Subcutaneous abdominal adipose tissue (tissue), 5 donors: ENCODE measurements around the gene IDH3A.
"Not testable (repeated sequence)": the region's sequence is repeated elsewhere in the genome, so short reads cannot be mapped to it uniquely, and the experiment has no call there.

ENCODE experiments used
- H3K27ac ChIP-seq: one replicate; pipeline ENCODE4 v1.7.0; 2013; ENCODE audit warnings: low read depth, mild to moderate bottlenecking, inconsistent platforms, low read length, moderate library complexity
- H3K27me3 ChIP-seq, 5 donors: one replicate each; pipeline ENCODE4 v1.7.0; 2013; ENCODE audit warnings: low read length in 5 of 5, inconsistent platforms in 1 of 5; ENCODE audit not compliant: control insufficient read depth in 5 of 5, insufficient read depth in 4 of 5
- H3K36me3 ChIP-seq, 5 donors: one replicate each; pipeline ENCODE4 v1.7.0; 2013; ENCODE audit warnings: low read length in 5 of 5; ENCODE audit not compliant: control insufficient read depth in 5 of 5, insufficient read depth in 5 of 5
- H3K4me1 ChIP-seq, 5 donors: one replicate each; pipeline ENCODE4 v1.7.0; 2013; ENCODE audit warnings: low read length in 5 of 5, mild to moderate bottlenecking in 3 of 5, moderate library complexity in 1 of 5; ENCODE audit not compliant: control insufficient read depth in 5 of 5, insufficient read depth in 5 of 5
- H3K4me3 ChIP-seq, 5 donors: one replicate each; pipeline ENCODE4 v1.7.0; 2013; ENCODE audit warnings: low read length in 5 of 5, low read depth in 1 of 5
- H3K9ac ChIP-seq, 5 donors: one replicate each; pipeline ENCODE4 v1.7.0; 2013; ENCODE audit warnings: low read length in 5 of 5, mild to moderate bottlenecking in 4 of 5, moderate library complexity in 3 of 5
- H3K9me3 ChIP-seq, 5 donors: one replicate each; pipeline ENCODE4 v1.7.0; 2013; ENCODE audit warnings: low read length in 5 of 5; ENCODE audit not compliant: control insufficient read depth in 5 of 5
- donor health status: healthy.
- donor health status: healthy.
- donor health status: healthy.
- donor health status: healthy.
- donor health status: healthy.

Gene IDH3A

GRCh38 chr15:78147566-78147965, 1.6 kb upstream of the IDH3A start:
- Histone ChIP-seq H3K4me3 (no peak overlapping the region), H3K9ac (peak overlapping the region in 3 of 5 donors; percentile 44 to 76 (median 75)), H3K27ac (peak overlapping the region; percentile 78)

GRCh38 chr15:78148392-78149067, 632 bp upstream of the IDH3A start:
- H3K4me3 ChIP-seq: peak overlapping the region; percentile 38 to 83 (median 77)
- H3K27me3 ChIP-seq: no peaks in the 10 kb centered on the region
- peaks cover 5 to 54% (median 44%) of the 10 kb centered on the region in 5 donors for H3K4me1 ChIP-seq
- peak overlapping the region; percentile 35 to 76 (median 72) for H3K9ac ChIP-seq
- H3K27ac ChIP-seq: peak overlapping the region; percentile 78
- H3K36me3 ChIP-seq: no peaks in the 10 kb centered on the region
- H3K9me3 ChIP-seq: no peaks in the 10 kb centered on the region

More at GRCh38 chr15:78147566-78147965, 1.6 kb upstream of the IDH3A start:
- H3K4me1 ChIP-seq: peaks cover 5 to 54% (median 44%) of the 10 kb centered on the region in 5 donors
- no peaks in the 10 kb centered on the region for H3K36me3 ChIP-seq
- no peaks in the 10 kb centered on the region for H3K9me3 ChIP-seq
- H3K27me3 ChIP-seq: no peaks in the 10 kb centered on the region

DNA sequence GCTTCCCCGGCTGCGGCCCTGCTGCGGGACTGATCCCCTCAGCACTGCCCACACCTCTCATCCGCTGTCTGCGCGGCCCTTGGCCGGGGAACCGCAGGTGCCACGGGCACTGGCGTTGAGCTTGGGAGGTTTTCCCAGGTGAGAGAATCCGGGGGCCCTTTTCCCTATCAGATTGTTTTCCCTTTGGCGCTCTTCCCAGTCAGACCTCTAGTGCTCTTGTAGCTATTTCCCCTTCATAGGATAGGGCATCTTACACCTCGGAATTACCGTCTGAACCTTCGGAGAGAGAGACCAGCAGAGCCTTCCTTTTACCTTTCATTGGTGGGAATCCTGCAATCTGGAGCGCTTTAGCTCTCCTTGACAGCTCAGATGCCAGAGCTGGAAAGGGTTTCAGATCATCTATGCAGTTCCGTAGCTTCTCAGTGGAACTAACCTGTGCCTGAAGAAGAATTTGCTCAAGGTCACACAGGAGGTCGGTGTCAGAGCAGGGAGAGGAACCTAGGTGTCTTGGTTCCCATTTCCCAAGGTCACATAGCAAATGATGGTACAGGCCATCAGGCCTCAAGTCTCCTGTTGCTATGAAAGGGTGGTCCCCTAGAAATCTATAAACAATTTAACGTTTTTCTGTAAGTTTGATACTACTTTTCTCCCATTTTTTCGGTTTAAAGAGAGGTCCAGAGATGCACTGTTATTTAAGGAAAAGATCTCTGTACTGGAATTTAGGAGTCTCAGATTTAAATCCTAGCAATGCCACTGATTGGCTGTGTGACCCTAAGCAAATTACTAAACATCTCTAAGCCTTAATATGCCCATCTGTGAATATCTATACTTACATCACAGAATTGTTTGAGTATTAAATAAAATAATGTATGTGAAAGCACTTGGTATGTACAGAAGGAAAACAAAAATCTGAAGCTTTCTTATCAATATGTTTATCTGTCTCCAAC, 916 bp downstream of the IDH3A start:
- Histone ChIP-seq H3K36me3 (no peaks in the 10 kb centered on the region), H3K27me3 (no peaks in the 10 kb centered on the region), H3K27ac (peak overlapping the region; percentile 78), H3K9ac (peak overlapping the region; percentile 82 to 97 (median 94)), H3K9me3 (no peaks in the 10 kb centered on the region), H3K4me3 (peak overlapping the region; percentile 78 to 83 (median 82)), H3K4me1 (peaks cover 5 to 53% (median 47%) of the 10 kb centered on the region in 5 donors)

- H3K4me3 ChIP-seq, H3K36me3 ChIP-seq, H3K27me3 ChIP-seq, H3K9me3 ChIP-seq: not testable (repeated sequence)
- Histone ChIP-seq H3K9ac (peak overlapping the region in 1 of 5 donors; percentile 97), H3K27ac (peak overlapping the region; percentile 78), H3K4me1 (peaks cover 7 to 61% (median 56%) of the 10 kb centered on the region in 5 donors)
Observed at GRCh38 chr15:78151075-78151474, 1.9 kb downstream of the IDH3A start.

DNA sequence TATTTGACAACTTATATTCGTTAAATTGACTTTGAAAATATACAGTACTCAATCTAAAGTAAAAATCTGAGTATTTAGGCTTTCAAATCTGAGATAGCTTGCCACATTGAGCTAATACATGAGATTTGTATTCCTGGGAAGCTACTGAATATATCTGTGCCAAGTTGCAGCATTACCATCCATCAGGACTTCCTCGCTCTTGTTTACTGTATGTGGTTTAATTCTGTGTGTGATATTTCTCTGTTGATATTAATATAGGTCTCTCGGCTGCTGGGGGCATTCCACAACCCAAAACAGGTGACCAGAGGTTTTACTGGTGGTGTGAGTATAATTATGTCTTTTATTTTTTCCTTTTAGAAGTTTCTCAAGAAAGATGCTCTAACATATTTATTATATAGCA, 5.8 kb downstream of the IDH3A start:
- Histone ChIP-seq H3K4me1 (peaks cover 5 to 43% (median 31%) of the 10 kb centered on the region in 5 donors), H3K9me3 (no peaks in the 10 kb centered on the region), H3K4me3 (no peak overlapping the region), H3K27ac (peak overlapping the region; percentile 75), H3K36me3 (peaks cover 0 to 18% (median 3%) of the 10 kb centered on the region in 5 donors), H3K27me3 (no peaks in the 10 kb centered on the region), H3K9ac (peak overlapping the region in 2 of 5 donors; percentile 0 to 48)

DNA sequence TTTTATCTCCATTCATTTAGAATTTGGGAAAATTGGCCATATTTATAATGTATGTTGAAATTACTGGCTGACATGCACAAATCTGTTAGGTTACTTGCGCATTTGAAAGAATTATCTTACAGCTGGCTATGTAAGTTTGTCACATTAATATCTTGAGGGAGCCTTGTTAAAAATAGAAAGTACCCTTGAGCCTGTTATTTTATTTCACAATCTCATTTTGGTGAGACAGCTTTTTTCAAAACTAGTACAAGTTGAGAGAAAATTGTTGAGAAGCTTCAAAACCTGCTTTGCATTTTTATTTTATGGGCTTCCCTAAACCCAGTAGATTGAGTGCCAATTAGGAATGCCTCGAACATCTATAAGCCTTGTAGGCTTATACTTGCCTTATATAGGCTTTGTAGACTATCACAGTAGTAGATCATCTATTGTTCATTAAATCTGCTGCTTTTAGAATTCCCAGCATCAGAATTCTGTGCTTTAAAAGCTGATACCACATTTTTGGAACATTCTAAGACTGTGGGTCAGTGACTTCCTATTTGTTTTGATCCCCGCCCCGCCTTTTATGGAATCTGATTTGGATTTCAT, 6.3 kb downstream of the IDH3A start:
- peak overlapping the region; percentile 75 for H3K27ac ChIP-seq
- H3K4me1 ChIP-seq: peaks cover 2 to 38% (median 27%) of the 10 kb centered on the region in 5 donors
- H3K4me3 ChIP-seq: no peak overlapping the region
- H3K36me3 ChIP-seq: peaks cover 0 to 20% (median 6%) of the 10 kb centered on the region in 5 donors
- H3K9me3 ChIP-seq: no peaks in the 10 kb centered on the region
- peak overlapping the region in 1 of 5 donors; percentile 48 for H3K9ac ChIP-seq
- no peaks in the 10 kb centered on the region for H3K27me3 ChIP-seq

GRCh38 chr15:78156653-78157052, 7.5 kb downstream of the IDH3A start:
- H3K9ac ChIP-seq: peak overlapping the region in 1 of 5 donors; percentile 52
- peaks cover 2 to 31% (median 23%) of the 10 kb centered on the region in 5 donors for H3K4me1 ChIP-seq
- no peaks in the 10 kb centered on the region for H3K27me3 ChIP-seq
- no peak overlapping the region for H3K4me3 ChIP-seq
- peak overlapping the region; percentile 75 for H3K27ac ChIP-seq
- H3K9me3 ChIP-seq: no peaks in the 10 kb centered on the region
- H3K36me3 ChIP-seq: peaks cover 7 to 30% (median 14%) of the 10 kb centered on the region in 5 donors

DNA sequence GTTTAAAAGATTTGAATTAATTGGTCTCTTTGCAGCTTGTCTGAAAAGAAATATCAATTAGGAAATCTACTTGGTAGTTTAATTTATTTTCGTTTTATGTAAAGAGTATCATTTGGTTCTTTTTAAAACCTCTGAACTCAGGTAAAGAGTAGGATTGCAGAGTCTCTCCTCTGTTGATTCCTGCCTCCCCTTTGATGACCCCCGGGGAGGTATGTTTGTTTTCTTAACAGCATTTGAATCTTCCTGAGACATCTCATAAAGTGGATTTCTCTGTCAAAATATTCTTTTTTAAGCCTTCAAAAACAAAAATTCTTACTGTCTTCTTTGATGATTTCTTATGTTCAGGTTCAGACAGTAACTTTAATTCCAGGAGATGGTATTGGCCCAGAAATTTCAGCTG, 8.0 kb downstream of the IDH3A start:
- H3K9ac ChIP-seq: no peak overlapping the region
- H3K27ac ChIP-seq: peak overlapping the region; percentile 38
- H3K36me3 ChIP-seq: peaks cover 7 to 35% (median 19%) of the 10 kb centered on the region in 5 donors
- no peak overlapping the region for H3K4me3 ChIP-seq
- H3K9me3 ChIP-seq: no peaks in the 10 kb centered on the region
- H3K4me1 ChIP-seq: peaks cover 2 to 31% (median 23%) of the 10 kb centered on the region in 5 donors
- H3K27me3 ChIP-seq: no peaks in the 10 kb centered on the region

DNA sequence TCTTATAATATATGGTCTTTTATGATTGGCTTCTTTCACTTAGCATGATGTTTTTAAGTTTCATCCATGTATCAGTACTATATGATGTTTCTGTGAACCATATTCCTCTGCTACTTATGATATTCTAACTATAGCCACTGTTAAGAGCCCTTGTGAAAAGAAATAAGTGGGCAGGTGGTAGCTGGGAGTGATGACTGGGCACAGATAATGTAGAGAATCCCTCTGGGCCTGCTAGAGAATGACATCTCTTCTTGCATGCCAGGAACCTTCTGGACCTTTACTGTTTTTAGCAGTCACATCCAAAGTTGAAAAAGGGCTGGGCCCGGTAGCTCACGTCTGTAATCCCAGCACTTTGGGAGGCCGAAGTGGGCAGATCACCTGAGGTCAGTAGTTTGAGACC, 10.2 kb downstream of the IDH3A start:
- Histone ChIP-seq H3K27ac (no peak overlapping the region), H3K9me3 (no peaks in the 10 kb centered on the region), H3K36me3 (peaks cover 17 to 54% (median 36%) of the 10 kb centered on the region in 5 donors), H3K4me3 (no peak overlapping the region), H3K9ac (no peak overlapping the region), H3K27me3 (no peaks in the 10 kb centered on the region), H3K4me1 (peaks cover 2 to 28% (median 23%) of the 10 kb centered on the region in 5 donors)
